HEK293 (cell line): ENCODE results near the gene PICALM.

Experiments used
- CTCF ChIA-PET: fragments of 350-600 bp; formaldehyde crosslinking; extraction: SDS; loops from one replicate; lab custom pipeline; 2021; ENCODE audit warnings: antibody characterized with exemption; lab: Yijun Ruan, JAX
- POLR2A ChIA-PET: fragments of 300-600 bp; formaldehyde crosslinking; extraction: SDS; loops from one replicate; lab custom pipeline; 2020; ENCODE audit warnings: antibody characterized with exemption, inconsistent platforms; lab: Yijun Ruan, JAX
- H3K27ac ChIP-seq: fragments of 200-500 bp; sonication (Bioruptor generic); 2 replicates; pipeline ENCODE4 v1.5.1; 2014; ENCODE audit warnings: low read depth, low read length, control low read depth, inconsistent platforms; ENCODE audit errors: extremely low read depth
- H3K36me3 ChIP-seq, 2 experiments: fragments of 200-500 bp in 1 of 2; sonication (Bioruptor generic) in 1 of 2; 1 replicate in 1 of 2; 2 replicates in 1 of 2; pipeline ENCODE4 v1.5.1; 2014 to 2017; ENCODE audit warnings: inconsistent platforms in 2 of 2, low read length in 2 of 2; ENCODE audit not compliant: control insufficient read depth in 2 of 2, insufficient read depth in 1 of 2
- H3K4me1 ChIP-seq: fragments of 200-500 bp; sonication (Bioruptor generic); 2 replicates; pipeline ENCODE4 v1.5.1; 2014; ENCODE audit warnings: mild to moderate bottlenecking, low read length, inconsistent platforms; ENCODE audit not compliant: control insufficient read depth, insufficient read depth
- H3K4me3 ChIP-seq: 2 replicates; pipeline ENCODE4 v1.5.1; 2011; ENCODE audit warnings: low read depth, mild to moderate bottlenecking, control low read depth, low read length, moderate library complexity
- H3K9me3 ChIP-seq: fragments of 200-500 bp; sonication (Bioruptor generic); 2 replicates; pipeline ENCODE4 v1.5.1; 2014; ENCODE audit warnings: low read depth, low read length, inconsistent platforms; ENCODE audit not compliant: control insufficient read depth, insufficient read depth
- HOXC10 ChIP-seq: sonication (generic); formaldehyde crosslinking; IDR thresholded peaks from 2 replicates; pipeline ENCODE4 v1.8.1; 2023; ENCODE audit warnings: mild to moderate bottlenecking, missing genetic modification reagents
- HOXD13 ChIP-seq: sonication (generic); formaldehyde crosslinking; IDR thresholded peaks from 2 replicates; pipeline ENCODE4 v1.8.0; 2022; ENCODE audit warnings: missing genetic modification reagents, borderline replicate concordance
- KLF16 ChIP-seq: fragments of 450-650 bp; formaldehyde crosslinking; IDR thresholded peaks from 2 replicates; pipeline ENCODE4 v1.5.1; 2017; ENCODE audit warnings: missing biosample characterization, missing genetic modification characterization
- KLF9 ChIP-seq: fragments of 450-650 bp; formaldehyde crosslinking; IDR thresholded peaks from 2 replicates; pipeline ENCODE4 v1.5.1; 2016; ENCODE audit warnings: missing biosample characterization, missing genetic modification characterization, low read depth
- SP3 ChIP-seq: fragments of 450-650 bp; formaldehyde crosslinking; IDR thresholded peaks from 2 replicates; pipeline ENCODE4 v1.5.1; 2016; ENCODE audit warnings: missing biosample characterization, missing genetic modification characterization
- ZFP41 ChIP-seq: fragments of 450-650 bp; formaldehyde crosslinking; IDR thresholded peaks from 2 replicates; pipeline ENCODE4 v1.5.1; 2016; ENCODE audit warnings: missing biosample characterization, missing genetic modification characterization, borderline replicate concordance
- ZNF157 ChIP-seq: fragments of 450-650 bp; formaldehyde crosslinking; IDR thresholded peaks from 2 replicates; pipeline ENCODE4 v1.5.1; 2016; ENCODE audit warnings: missing biosample characterization, missing genetic modification characterization
- ZNF175 ChIP-seq: fragments of 450-650 bp; formaldehyde crosslinking; IDR thresholded peaks from 2 replicates; pipeline ENCODE4 v1.5.1; 2016; ENCODE audit warnings: missing biosample characterization, missing genetic modification characterization
- ZNF548 ChIP-seq: fragments of 450-650 bp; formaldehyde crosslinking; IDR thresholded peaks from 2 replicates; pipeline ENCODE4 v1.5.1; 2016; ENCODE audit warnings: missing biosample characterization, missing genetic modification characterization
- ZNF660 ChIP-seq: fragments of 450-650 bp; IDR thresholded peaks from 2 replicates; pipeline ENCODE4 v1.5.1; 2018; ENCODE audit warnings: missing biosample characterization, mild to moderate bottlenecking, missing genetic modification characterization
- ZNF677 ChIP-seq: fragments of 450-650 bp; IDR thresholded peaks from 2 replicates; pipeline ENCODE4 v1.5.0; 2018; ENCODE audit warnings: missing biosample characterization, mild to moderate bottlenecking, missing genetic modification characterization, moderate library complexity
- ZNF785 ChIP-seq: fragments of 450-650 bp; formaldehyde crosslinking; IDR thresholded peaks from 2 replicates; pipeline ENCODE4 v1.5.1; 2016; ENCODE audit warnings: missing biosample characterization, missing genetic modification characterization
- ZNF791 ChIP-seq: fragments of 450-650 bp; formaldehyde crosslinking; IDR thresholded peaks from 2 replicates; pipeline ENCODE4 v1.5.1; 2016; ENCODE audit warnings: missing biosample characterization, missing genetic modification characterization
- ZSCAN23 ChIP-seq: fragments of 450-650 bp; formaldehyde crosslinking; IDR thresholded peaks from 2 replicates; pipeline ENCODE4 v1.5.1; 2016; ENCODE audit warnings: missing biosample characterization, missing genetic modification characterization
- TF ChIP-seq, protein P1 (sequence below): fragments of 450-650 bp; formaldehyde crosslinking; IDR thresholded peaks from 2 replicates; pipeline ENCODE4 v1.5.1; 2017; ENCODE audit warnings: missing biosample characterization, missing genetic modification characterization
- TF ChIP-seq, protein P2 (sequence below): fragments of 450-650 bp; formaldehyde crosslinking; conservative IDR thresholded peaks from 2 replicates; pipeline ENCODE4 v1.5.1; 2016; ENCODE audit warnings: low read depth, missing biosample characterization, missing genetic modification characterization
- TF ChIP-seq, protein P3 (sequence below): fragments of 450-650 bp; formaldehyde crosslinking; IDR thresholded peaks from 2 replicates; pipeline ENCODE4 v1.5.1; 2017; ENCODE audit warnings: missing biosample characterization, missing genetic modification characterization
- TF ChIP-seq, protein P4 (sequence below): fragments of 450-650 bp; formaldehyde crosslinking; IDR thresholded peaks from 2 replicates; pipeline ENCODE4 v1.5.1; 2016; ENCODE audit warnings: missing biosample characterization, missing genetic modification characterization, low read depth

The PICALM gene

DNA sequence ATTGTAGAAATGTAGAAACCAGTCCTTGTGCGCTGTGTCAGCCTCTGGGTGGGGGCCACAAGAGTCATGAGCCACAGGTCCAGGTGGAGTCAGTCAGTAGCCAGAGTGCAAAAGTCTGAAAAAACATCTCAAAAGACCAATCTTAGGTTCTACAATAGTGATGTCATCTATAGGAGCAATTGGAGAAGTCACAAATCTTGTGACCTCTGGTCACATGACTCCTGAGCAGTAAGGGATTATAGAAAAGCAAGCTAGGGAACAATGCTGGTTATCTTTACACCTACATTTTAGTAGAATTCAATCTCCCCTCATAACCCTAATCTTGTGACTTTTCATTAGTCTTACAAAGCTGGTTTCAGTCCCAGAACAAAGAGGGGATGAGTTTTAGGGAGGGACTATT is 131.0 kb downstream of the PICALM start:
- POLR2A ChIA-PET, result no interaction called here

DNA sequence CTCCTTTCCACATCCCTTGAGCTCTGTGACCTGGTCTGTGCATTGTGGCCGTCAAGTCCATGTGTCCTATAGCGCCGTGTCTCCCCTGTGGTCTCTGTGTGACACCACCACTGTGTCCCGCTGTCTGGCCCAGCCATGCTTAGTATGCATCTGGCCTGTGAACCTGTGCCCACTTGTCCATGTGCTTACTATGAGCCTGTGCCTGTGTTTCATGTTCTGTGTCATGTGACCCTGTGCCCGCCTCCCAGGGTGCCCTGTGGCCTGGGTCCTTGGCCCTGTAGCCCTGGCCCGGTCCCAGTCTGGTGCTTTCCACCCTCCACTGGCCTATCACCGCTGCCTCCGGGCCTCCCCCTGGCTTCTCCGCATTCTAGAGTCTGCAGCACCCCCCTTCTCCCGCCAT is 133.1 kb downstream of the PICALM start:
- Histone ChIP-seq H3K4me3 (no peak overlapping the region), H3K27ac (no peak overlapping the region), H3K4me1 (no peaks in the 10 kb centered on the region), H3K36me3 (no peaks in the 10 kb centered on the region), H3K9me3 (no peaks in the 10 kb centered on the region)
- ChIA-PET CTCF (no interaction called here), POLR2A (no interaction called here)
- TF ChIP-seq ZNF660 (tag by site-specific recombination) (no peak), SP3 (no peak), ZNF175 (no peak), KLF9 (tag by site-specific recombination) (no peak), HOXD13 (CRISPR knock-in tag) (no peak), ZNF791 (tag by site-specific recombination) (no peak), HOXC10 (CRISPR knock-in tag) (no peak), ZNF785 (no peak), KLF16 (tag by site-specific recombination) (no peak), ZNF548 (tag by site-specific recombination) (no peak)
- TF ChIP-seq, protein P1, sequence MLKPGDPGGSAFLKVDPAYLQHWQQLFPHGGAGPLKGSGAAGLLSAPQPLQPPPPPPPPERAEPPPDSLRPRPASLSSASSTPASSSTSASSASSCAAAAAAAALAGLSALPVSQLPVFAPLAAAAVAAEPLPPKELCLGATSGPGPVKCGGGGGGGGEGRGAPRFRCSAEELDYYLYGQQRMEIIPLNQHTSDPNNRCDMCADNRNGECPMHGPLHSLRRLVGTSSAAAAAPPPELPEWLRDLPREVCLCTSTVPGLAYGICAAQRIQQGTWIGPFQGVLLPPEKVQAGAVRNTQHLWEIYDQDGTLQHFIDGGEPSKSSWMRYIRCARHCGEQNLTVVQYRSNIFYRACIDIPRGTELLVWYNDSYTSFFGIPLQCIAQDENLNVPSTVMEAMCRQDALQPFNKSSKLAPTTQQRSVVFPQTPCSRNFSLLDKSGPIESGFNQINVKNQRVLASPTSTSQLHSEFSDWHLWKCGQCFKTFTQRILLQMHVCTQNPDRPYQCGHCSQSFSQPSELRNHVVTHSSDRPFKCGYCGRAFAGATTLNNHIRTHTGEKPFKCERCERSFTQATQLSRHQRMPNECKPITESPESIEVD (tag by site-specific recombination), result no peak
- TF ChIP-seq, protein P2, sequence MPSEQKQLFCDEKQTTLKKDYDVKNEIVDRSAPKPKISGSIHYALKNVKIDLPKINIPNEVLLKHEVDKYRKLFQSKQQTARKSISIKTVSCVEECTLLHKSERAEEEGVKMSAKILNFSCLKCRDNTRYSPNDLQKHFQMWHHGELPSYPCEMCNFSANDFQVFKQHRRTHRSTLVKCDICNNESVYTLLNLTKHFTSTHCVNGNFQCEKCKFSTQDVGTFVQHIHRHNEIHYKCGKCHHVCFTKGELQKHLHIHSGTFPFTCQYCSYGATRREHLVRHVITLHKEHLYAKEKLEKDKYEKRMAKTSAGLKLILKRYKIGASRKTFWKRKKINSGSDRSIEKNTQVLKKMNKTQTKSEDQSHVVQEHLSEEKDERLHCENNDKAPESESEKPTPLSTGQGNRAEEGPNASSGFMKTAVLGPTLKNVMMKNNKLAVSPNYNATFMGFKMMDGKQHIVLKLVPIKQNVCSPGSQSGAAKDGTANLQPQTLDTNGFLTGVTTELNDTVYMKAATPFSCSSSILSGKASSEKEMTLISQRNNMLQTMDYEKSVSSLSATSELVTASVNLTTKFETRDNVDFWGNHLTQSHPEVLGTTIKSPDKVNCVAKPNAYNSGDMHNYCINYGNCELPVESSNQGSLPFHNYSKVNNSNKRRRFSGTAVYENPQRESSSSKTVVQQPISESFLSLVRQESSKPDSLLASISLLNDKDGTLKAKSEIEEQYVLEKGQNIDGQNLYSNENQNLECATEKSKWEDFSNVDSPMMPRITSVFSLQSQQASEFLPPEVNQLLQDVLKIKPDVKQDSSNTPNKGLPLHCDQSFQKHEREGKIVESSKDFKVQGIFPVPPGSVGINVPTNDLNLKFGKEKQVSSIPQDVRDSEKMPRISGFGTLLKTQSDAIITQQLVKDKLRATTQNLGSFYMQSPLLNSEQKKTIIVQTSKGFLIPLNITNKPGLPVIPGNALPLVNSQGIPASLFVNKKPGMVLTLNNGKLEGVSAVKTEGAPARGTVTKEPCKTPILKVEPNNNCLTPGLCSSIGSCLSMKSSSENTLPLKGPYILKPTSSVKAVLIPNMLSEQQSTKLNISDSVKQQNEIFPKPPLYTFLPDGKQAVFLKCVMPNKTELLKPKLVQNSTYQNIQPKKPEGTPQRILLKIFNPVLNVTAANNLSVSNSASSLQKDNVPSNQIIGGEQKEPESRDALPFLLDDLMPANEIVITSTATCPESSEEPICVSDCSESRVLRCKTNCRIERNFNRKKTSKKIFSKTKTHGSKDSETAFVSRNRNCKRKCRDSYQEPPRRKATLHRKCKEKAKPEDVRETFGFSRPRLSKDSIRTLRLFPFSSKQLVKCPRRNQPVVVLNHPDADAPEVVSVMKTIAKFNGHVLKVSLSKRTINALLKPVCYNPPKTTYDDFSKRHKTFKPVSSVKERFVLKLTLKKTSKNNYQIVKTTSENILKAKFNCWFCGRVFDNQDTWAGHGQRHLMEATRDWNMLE (tag by site-specific recombination), result no peak

More for the DNA sequence above, 131.0 kb downstream of the PICALM start:
- Histone ChIP-seq H3K9me3 (no peaks in the 10 kb centered on the region), H3K4me1 (no peaks in the 10 kb centered on the region), H3K4me3 (no peak overlapping the region), H3K27ac (no peak overlapping the region), H3K36me3 (no peaks in the 10 kb centered on the region)
- TF ChIP-seq ZNF677 (tag by site-specific recombination), result no peak
- TF ChIP-seq ZSCAN23 (tag by site-specific recombination), result no peak
- no peak for TF ChIP-seq ZFP41 (tag by site-specific recombination)
- TF ChIP-seq, protein P3, sequence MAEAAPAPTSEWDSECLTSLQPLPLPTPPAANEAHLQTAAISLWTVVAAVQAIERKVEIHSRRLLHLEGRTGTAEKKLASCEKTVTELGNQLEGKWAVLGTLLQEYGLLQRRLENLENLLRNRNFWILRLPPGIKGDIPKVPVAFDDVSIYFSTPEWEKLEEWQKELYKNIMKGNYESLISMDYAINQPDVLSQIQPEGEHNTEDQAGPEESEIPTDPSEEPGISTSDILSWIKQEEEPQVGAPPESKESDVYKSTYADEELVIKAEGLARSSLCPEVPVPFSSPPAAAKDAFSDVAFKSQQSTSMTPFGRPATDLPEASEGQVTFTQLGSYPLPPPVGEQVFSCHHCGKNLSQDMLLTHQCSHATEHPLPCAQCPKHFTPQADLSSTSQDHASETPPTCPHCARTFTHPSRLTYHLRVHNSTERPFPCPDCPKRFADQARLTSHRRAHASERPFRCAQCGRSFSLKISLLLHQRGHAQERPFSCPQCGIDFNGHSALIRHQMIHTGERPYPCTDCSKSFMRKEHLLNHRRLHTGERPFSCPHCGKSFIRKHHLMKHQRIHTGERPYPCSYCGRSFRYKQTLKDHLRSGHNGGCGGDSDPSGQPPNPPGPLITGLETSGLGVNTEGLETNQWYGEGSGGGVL (tag by site-specific recombination), result no peak
- TF ChIP-seq, protein P4, sequence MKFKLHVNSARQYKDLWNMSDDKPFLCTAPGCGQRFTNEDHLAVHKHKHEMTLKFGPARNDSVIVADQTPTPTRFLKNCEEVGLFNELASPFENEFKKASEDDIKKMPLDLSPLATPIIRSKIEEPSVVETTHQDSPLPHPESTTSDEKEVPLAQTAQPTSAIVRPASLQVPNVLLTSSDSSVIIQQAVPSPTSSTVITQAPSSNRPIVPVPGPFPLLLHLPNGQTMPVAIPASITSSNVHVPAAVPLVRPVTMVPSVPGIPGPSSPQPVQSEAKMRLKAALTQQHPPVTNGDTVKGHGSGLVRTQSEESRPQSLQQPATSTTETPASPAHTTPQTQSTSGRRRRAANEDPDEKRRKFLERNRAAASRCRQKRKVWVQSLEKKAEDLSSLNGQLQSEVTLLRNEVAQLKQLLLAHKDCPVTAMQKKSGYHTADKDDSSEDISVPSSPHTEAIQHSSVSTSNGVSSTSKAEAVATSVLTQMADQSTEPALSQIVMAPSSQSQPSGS (tag by site-specific recombination), result 0 out of 2 replicates have a peak, but pooled peaks have one; percentile 27
- TF ChIP-seq ZNF791 (tag by site-specific recombination), result no peak
- no peak for TF ChIP-seq ZNF157 (tag by site-specific recombination)
- CTCF ChIA-PET, result no interaction called here
